Left lobe of liver (tissue), 2 donors: Measurements from ENCODE around the gene ARFIP2. TPM values are rescaled to one million over a fixed set of nuclear protein-coding genes. Genes with fewer than 3 reads are reported as not detected.
A peak's percentile ranks its signal among the peaks of the same experiment; 100 is the strongest.

Experiments
- ATAC-seq: fragments of 200-7000 bp; cut with Tn5 transposase; one replicate; pipeline ENCODE4 v1.9.1; 2020; ENCODE audit warnings: mild to moderate bottlenecking, moderate library complexity
- DNase-seq: peaks from one replicate; pipeline ENCODE4 v3.0.0-alpha.2; 2020; ENCODE audit warnings: low spot score
- total RNA-seq: library from RNA; stranded (reverse); gene quantifications from one replicate; pipeline ENCODE4 v1.2.1, GENCODE V29; 2021
- donor health status: DM: no; HTN: no; CAD: no; lungs with moderate emphysema.
- donor health status: DM: no; HTN: yes; CAD: no.

ARFIP2 gene
- total RNA-seq, 1 donor from 2014 or later, result 19.0 TPM

DNA sequence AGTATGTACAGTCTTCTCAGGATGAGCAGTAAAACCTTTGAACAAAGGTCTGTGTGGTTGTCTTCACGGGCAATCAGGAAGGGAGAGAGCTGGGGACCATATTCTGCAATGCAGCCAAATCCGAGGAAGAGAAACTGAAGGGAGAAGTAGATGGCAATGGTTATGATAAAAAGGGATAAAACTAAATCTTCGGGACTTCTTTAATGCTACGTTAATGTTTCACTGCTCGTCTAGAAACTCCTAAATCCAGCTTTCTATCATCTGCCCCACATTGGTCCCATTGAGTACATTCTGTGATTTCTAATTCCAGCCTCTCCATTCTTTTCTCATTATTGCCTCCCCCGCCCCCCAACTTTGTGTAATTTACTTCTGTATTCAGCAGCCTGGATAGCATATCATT is 1.9 kb upstream of the ARFIP2 start:
- DNase-seq, result no peak
- no peak for ATAC-seq

DNA sequence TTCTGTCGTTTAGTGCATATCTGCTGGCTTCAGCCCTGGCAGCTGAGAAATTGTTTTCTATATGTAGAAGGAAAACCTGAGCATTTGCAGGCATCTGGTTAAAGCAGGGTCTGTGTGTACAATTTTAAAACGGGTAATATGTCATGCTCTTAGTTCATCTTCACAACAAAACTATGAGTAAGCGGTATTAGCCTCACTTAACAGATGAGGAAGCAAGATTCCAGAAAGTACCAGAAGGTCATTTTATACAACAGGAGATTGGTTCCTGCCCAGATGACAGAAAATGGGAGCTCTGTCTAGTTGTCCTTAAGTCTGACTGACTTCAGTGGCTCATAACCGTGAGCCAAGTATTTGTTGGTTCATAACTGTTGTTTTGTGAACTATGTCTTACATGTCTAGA is 1.3 kb upstream of the ARFIP2 start:
- no peak for DNase-seq

DNA sequence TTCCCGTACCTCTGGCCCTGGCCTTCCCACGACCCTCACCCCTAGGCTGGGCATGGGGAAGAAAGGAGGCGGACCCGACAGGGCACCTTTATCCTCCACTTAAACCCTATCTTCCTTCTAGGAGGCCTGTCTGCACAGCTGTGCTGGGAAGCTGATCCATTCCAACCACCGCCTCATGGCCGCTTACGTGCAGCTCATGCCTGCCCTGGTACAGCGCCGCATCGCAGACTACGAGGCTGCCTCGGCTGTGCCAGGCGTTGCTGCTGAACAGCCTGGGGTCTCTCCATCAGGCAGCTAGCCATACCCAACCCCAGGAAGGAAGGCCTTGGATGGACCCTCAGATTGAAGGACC is 769 bp upstream of the ARFIP2 start:
- DNase-seq (no peak), ATAC-seq (no peak)

More for the DNA sequence above, 1.3 kb upstream of the ARFIP2 start:
- no peak for ATAC-seq

DNA sequence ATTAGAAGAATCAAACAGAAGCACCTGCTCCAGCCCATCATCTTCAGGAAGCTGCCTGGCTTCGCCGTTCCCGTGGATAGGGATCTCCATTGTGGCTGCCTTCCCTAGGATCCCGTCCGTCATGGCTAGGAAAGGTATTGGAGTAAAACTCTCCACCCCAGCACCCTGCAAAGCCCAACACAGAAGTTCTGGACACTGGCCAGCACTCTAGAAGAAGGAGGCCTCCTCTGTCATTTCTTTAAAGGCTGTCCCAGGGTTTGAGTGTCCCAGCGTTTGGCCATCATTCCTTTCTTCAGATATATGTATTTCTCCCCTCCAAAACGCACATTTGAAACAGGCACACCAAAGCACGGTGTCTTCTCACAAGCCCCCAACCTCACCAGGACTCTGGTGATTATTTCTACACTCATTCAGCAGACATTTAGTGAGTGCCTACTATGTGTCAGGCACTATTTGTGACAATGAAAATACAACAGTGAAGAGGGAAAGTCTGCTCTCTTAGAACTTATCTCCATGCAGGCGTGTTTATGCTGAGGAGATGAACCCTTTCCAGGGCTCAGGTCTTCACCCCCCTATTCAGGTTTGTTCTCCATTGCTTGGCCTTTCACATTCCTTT is 724 bp downstream of the ARFIP2 start:
- no peak for DNase-seq

DNA sequence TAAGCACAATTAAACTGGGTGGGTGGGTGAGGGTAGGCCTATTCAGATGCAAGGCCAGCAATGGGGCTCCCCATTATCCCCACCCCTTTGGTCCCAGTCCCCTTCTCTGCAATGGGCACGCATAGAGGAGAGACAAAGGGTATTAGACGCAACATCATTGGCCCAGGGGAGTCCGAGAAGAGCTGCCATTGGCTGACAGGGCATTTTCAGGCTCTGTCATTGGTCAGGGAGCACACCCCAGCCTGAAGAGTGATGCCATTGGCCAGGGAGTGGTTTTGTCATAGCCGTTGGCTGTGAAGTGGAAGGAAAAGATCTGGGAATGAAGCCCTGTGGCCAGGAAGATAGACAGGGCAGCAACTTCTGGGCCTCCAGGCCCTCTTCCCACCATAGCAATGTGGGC is 4.6 kb downstream of the ARFIP2 start:
- DNase-seq, result no peak

More for the DNA sequence above, 724 bp downstream of the ARFIP2 start:
- ATAC-seq, result no peak

DNA sequence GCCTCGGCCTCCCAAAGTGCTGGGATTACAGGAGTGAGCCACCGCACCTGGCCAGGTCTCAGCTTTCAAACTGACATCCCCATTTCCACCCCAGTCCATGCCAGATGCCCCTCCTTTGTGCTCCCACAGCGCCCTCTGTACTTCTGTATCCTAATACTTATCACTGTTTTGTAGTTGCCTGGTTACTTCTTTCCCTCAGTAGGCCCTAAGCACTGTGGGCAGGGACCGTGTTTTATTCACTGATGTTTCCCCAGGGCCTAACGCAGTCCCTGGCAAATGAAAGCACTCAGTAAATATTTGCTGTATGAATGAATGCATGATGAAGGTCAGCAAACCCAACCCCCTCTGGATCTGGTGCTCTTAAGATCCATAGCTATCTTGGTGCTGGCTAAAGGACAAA is 5.2 kb downstream of the ARFIP2 start:
- no peak for ATAC-seq
- DNase-seq, result no peak

More for the DNA sequence above, 4.6 kb downstream of the ARFIP2 start:
- no peak for ATAC-seq

DNA sequence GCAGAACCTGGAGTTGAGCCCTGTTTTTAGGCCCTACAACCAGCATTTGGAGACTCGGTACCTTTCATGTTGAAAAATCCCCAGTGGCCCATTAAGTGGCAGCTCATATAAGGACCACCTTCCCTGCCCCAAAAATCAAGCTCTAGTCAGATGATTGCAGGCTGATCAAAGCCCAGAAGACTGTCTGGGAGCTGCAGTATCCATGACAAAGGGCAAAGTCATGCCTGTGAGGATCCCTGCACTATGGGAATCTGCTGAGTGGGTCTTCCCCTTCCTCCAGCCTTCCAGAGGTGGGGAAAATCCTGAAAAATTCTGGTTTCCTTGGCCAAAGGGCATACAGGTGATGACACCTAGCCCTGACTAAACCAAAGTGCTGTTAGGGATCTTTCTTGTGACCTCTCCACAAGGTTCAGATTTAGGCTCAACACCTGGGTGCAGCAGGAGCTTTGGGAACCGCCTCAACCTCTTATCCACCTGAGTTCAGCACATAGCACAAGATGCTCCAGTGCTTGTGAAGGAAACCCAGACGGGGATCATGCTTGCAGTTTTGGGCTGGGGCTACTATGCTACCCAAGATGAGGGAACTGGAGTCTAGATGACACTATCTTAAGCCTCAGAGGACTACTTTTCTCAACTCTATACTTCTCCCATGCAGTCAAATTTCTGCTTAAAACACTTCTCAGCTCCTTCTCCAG is 6.2 kb downstream of the ARFIP2 start:
- ATAC-seq, result no peak
- no peak for DNase-seq

DNA sequence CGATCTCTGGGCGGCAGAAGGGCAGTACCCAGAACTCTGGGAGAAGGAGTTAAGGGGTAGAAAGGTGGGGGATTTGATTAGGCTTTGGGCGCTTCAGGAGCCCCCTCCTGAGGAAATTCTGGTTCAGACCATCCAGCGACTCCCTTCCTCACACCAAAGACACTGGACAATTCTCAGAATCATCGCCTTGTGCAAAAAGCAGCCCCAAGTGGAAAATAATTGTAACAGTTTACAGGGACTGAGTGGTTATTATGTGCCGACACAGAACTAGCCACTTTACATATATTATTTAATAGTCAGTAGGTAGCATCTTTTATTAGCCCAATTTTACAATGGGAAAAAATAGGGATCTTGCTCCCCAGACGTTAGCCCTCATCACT is 6.7 kb downstream of the ARFIP2 start:
- ATAC-seq, result no peak

DNA sequence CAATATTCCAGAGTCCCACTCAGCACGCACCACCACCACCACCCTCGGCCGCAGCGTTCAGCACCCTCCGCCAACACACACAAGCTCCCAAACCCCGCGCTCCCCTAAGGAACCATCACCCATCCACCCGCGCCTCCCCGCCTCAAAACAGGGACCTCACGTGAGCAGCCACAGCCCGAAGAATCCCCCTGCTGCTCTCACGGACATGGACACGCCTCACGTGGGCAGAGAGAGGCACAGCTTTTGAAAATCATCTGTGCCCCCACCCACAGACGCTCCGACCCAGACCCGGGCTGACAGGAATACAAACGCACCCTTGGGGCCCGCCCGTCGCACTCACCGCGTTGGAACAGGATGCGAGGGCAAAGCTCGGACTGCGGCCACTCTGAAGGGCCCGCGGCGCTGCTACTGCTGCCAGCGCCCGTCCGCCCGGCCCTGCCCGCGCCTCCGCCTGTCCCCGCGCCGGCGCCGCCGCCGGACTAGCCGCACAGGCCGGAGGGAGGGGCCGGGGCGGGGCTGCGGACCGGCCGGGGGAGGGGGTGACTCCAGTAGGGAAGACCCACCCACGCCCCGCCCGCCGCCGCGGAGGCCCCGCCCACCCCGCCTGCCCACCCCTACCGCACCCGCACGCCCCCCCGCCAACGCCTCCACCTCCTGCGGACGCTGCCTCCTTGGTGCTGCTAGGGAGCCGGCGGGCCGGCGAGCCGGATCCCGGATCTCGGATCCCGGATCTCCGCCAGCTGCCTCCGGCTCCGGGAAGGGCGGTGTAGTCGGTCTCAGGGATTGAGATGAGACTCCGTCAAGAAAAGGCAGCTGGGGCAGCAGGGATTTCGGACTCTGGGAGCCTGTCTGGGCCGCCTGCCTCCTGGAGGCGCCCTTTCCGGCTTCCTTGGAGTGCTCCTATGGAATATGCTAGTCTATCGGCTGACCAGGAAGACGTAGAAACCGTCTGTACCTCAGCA is 7.4 kb downstream of the ARFIP2 start, which contains the start of gene TRIM3:
Gene TRIM3 (minus strand): TSS at position 491 of the 962 bp plus-strand sequence. CDS start 8,246 bp downstream, outside the sequence.
- peak; percentile 93 for ATAC-seq
- DNase-seq, result peak; percentile 94

More for the DNA sequence above, 6.7 kb downstream of the ARFIP2 start:
- no peak for DNase-seq

DNA sequence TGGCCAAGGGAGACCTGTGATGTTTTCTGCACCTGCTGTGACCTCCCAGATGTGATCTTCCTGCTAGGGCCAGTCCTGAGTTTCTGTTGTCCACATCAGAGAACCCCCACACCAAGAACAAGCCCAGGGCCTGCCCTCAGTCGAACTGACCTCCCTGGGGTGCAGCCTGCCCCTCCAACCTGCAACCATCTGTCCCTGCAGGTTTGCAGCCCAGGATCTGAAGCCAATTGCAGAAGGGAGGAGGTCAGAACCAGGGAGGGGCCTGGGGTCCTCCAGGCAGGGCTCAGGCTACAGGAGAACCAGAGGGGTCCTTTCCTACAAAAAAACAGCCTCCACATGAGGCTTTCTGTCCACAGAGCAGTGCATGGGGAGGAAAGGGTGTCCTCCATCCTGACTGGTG is 8.2 kb downstream of the ARFIP2 start:
- no peak for DNase-seq
- no peak for ATAC-seq

DNA sequence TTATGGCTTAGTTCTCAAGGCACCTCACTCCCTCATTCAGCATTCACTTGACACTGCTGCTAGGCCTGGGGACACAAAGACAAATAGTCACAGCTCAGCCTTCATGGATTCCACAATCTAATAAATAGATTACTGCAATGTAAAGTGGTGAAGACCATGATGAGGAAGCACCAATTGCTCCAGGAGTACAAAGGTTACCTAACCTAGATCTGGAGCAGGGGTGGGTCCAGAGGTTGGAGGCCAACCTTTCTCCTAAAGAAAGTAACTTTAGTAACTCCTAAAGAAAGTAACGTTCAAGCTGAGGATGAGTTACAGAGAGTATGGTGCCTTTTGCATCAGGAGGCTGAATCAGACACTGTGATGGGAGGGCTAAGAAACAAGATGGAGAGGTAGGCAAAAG is 11.5 kb downstream of the ARFIP2 start:
- ATAC-seq, result no peak

DNA sequence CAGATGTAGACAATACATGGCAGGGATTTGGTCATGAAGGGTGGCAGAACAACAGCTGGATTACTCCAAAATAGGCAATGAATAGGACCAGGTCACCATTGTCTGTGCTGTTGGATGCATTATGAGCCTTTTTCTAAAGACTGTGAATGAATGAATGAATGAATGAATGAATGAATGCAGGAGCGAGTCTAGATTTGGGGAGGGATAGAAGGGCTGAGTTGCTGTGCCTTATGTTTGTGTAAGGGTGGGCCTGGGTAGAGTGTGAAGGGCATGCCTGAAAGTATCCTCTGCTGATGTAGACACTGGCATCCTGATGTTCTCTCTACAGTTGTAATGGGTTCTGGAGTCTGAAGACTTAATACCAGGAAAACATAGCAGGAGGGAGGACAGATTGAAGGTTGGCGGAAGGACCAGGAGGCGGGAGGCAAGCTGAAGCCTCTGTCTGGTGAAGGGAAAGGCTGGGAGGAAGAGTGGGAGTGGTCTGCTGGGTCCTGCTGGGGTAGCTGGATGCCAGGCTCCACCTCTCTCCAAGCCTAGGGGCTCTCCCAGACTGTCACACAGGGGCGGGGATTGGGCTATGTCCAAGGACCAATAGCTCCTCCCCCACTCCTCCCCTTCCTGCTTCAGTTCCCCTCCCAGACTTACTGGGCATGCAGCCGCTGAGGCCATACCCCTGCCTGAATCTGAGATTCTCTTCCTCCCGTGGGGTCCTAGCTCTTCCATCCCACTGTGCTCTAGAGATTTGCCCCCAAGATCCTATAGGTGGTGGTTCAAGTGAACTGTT is 12.2 kb downstream of the ARFIP2 start:
- ATAC-seq, result peak; percentile 56
- DNase-seq, result peak; percentile 76

More for the DNA sequence above, 11.5 kb downstream of the ARFIP2 start:
- no peak for DNase-seq

DNA sequence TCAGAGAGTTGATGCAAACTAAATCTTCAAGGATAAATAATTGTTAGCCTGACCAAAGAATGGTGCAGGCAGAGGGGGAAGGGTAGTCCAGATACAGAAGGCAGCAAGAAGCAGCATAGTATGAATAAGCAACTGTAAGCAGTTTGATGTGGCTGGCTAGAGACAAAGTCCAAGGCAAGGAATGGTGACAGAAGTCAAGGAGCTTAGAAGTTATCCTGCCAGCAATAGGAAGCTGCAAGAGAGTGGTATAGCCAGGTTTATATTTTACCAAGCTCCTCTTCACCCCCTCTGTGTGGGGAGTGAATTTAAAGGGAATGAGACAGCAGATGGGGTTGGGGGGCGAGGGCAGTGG is 22.1 kb downstream of the ARFIP2 start:
- ATAC-seq (no peak), DNase-seq (no peak)

DNA sequence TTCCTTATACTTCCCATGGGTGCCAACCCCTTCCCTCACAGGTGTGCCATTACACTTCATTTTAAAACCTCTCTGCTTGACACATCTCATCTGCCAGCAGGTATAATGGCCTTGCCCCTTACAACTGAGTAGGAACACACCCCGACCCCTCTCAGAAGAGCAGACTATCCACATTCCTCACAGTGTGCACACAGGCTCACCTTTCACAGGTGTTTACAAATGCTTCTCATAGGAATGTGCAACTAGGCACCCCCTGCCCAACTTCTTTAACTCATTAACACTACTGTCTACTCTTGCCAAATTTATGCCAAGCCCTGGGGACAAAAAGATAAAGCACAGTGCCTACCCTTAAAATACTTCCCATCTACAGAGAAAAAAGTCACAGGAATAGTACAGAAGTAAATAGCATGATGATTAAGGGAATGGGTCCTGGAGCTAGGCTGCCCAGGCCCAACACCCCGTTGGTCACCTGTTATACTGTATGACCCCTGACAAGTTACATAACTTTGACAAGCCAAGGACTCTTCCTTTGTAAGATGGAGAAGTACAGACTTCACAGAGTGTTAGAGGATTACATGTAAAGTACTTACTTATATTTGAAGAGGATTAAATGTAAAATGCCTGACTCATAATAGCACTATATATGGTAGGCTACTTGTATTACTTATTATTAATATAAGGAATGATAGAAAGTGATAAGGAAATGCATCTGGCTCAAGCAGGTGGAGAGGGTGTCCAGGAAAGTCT is 22.6 kb downstream of the ARFIP2 start:
- ATAC-seq (no peak), DNase-seq (no peak)

DNA sequence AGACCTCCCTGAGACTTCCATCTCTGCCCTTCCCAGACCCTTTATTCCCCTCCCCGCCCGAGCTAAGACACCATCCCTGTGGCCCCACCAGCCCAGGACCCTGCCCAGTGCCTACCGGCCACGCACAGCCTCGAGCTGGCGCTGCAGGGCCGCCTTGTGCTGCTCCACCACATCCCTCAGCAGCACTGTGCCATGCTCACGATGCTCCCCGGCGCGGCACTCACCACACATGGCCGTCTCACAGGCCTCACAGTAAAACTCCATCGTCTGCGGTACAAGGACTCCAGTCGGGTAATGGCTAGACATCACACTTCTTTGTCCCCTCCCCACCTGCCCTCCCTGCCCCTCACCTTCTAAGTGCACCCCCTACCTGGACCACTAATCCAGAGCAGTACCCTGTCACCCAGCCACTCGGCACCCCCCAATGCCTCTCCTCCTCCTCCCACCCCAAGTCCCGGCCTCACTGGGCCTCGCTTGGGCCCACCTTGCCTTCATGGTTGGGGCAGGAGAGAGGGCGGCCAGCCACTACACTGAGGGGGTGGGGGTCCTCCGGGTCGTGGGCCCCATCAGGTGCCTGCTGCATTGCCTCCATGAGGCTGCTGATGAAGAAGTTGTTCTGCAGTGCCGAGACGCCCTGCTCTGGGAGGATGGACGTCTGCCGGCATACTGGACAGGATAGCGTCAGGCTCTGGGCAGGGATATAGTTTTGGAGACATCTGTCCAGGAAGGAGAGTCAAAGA is 23.4 kb downstream of the ARFIP2 start:
- DNase-seq, result no peak
- no peak for ATAC-seq

DNA sequence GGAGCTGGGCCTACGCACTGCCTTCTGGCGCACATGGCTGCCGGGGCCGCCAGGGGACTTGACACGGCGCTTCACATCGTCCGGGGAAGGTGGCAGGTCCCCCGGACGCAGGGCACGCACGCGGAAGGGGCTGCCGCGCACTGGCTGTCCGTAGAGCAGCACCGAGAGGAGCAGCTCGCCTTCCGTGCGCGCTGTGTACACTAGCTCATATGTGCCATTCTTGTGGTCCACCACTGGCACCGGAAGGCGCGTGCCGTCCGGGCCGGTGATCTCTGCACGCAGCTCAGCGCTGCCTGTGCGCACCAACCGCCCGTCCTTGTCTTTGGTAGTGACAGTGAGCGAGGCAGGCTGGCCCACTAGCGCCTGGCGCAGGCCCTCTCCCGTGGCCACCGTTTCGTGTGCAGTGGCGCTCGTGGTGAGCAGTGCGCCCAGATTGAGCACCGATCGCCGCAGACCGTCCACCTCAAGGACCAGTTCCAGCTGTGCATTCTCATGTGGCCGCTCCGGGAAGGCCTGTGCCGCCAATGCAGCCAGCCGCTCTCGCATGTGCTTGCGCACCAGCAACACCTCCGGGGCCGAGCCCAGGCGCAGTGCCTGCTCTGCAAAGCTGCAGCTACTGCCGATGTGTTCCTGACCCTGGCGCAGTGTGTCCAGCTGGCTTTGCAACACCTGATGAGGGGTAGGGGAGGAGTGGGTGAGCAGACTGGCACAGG is 24.6 kb downstream of the ARFIP2 start:
- DNase-seq (no peak), ATAC-seq (no peak)

DNA sequence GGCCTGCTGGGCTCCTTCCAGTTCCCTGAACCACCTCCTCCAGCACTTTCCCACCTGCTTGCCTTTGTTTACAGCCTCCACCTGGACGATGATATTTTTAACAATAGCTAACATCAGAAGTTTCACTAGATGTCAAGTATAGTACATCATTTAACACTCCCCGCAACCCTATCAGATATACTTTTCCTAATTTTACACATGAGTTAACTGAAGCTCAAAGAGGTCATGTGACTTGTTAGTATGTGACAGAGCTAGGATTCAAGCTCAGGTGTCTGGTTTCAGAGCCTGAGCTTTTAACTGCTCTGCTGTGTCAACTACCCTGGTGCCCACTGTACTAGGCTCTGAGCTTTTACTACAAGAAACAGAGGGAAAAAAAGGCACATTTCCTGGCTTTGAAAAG is 26.1 kb downstream of the ARFIP2 start:
- ATAC-seq, result no peak
- DNase-seq, result no peak

DNA sequence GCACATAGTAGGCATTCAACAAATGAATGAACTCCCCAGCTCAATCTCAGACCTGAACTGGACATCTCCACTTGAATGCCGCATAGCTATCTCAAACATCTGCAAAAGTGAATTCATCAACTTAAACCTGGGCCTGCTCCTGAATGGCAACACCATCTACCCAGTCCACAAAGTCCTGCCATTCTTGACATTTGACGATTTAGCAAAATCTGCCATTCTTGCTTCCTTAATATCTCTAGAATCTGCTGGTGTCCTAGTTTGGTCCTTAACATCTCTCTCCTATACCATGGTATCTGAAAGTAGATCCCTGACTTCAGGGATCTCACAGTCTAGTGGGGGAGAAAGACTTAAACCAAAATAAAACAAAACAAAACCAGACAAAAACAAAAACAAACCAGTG is 28.0 kb downstream of the ARFIP2 start:
- ATAC-seq (no peak), DNase-seq (no peak)

DNA sequence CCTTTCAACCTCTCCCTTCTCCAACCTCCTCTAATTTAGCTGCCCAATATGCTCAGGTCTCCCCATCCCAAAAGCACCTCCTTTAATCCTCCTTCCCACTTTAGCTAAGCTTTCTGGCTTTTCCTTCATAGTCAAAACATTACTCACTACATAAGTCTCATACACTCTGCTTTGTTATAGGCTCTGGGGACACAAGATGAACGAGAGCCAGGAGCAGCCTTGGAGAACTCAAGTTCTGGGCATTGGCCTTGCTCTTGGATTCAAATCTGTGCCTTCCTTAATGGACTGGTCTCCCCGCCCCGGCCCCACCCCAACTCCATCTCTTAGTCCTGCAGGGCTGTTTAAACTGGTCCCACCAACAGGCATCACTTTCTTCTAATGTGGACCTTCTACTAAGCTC is 28.9 kb downstream of the ARFIP2 start:
- no peak for ATAC-seq
- no peak for DNase-seq
